Aorta (tissue), 5 donors: ENCODE data around the gene UXS1. TPM values are rescaled to one million over a fixed set of nuclear protein-coding genes. Genes with fewer than 3 reads are reported as not detected.
"Not testable (repeated sequence)": the region's sequence is repeated elsewhere in the genome, so short reads cannot be mapped to it uniquely, and the experiment has no call there.

ENCODE experiments used
- ATAC-seq: fragments of 200-7000 bp; cut with Tn5 transposase; one replicate; pipeline ENCODE4 v1.9.1; 2022; ENCODE audit warnings: moderate library complexity; ENCODE audit not compliant: low FRiP score
- DNase-seq, 2 donors: peaks; one replicate each; pipeline ENCODE4 v3.0.0-alpha.2; 2020
- H3K27ac ChIP-seq, 2 donors: one replicate each; pipeline ENCODE4 v1.5.1; 2013; ENCODE audit warnings: low read length in 2 of 2, mild to moderate bottlenecking in 2 of 2, moderate library complexity in 2 of 2, control low read depth in 1 of 2, inconsistent platforms in 1 of 2, low read depth in 1 of 2
- H3K27me3 ChIP-seq, 2 donors: one replicate each; pipeline ENCODE4 v1.6.1; 2013; ENCODE audit warnings: control low read depth in 1 of 2, low read length in 1 of 2, mild to moderate bottlenecking in 1 of 2, moderate library complexity in 1 of 2; ENCODE audit not compliant: insufficient read depth in 2 of 2, control insufficient read depth in 1 of 2
- H3K36me3 ChIP-seq, 2 donors: one replicate each; pipeline ENCODE4 v1.6.1; 2013; ENCODE audit warnings: control low read depth in 1 of 2, low read length in 1 of 2, mild to moderate bottlenecking in 1 of 2; ENCODE audit not compliant: insufficient read depth in 2 of 2, control insufficient read depth in 1 of 2
- H3K4me1 ChIP-seq, 2 donors: one replicate each; pipeline ENCODE4 v1.6.1; 2013; ENCODE audit warnings: low read length in 2 of 2, control low read depth in 1 of 2, mild to moderate bottlenecking in 1 of 2, moderate library complexity in 1 of 2; ENCODE audit not compliant: insufficient read depth in 2 of 2, control insufficient read depth in 1 of 2
- H3K4me3 ChIP-seq, 2 donors: one replicate each; pipeline ENCODE4 v1.5.1; 2013; ENCODE audit warnings: low read length in 2 of 2, control low read depth in 1 of 2, mild to moderate bottlenecking in 1 of 2
- H3K9me3 ChIP-seq: one replicate; pipeline ENCODE4 v1.6.1; 2013; ENCODE audit warnings: mild to moderate bottlenecking, low read length; ENCODE audit not compliant: control insufficient read depth
- WGBS, 2 donors: extraction: QIAGEN DNeasy Blood & Tissue Kit; methylation state at CpG; one replicate each; pipeline ENCODE4 v1.1.7; 2013; 5-methylcytosine and 5-hydroxymethylcytosine counted together
- intact Hi-C, 2 donors: fragments of 100-400 bp; cut with DNase I; formaldehyde crosslinking; loops; one replicate each; pipeline versions ENCODE4 v1.14.2 to v1.15.0; 2022
- polyA plus RNA-seq, 2 donors: library from polyadenylated mRNA; stranded (reverse); fragments of 200-250 nt; gene quantifications; one replicate each; pipeline ENCODE4 v1.2.3, GENCODE V29; 2013
- total RNA-seq, 2 donors: library from RNA; stranded (reverse); fragmentation: NEBNext Ultra II Directional; extraction: Animal tissue kit (Norgen Biotek cat#: 25700); gene quantifications; one replicate each; pipeline ENCODE4 v1.2.1, GENCODE V29; 2021
- donor health status: healthy with polysubstance abuse.
- donor health status: Bipolar disorder and iron deficiency.
- donor health status: DM: no; HTN: no; CAD: no.
- donor health status: DM: no; HTN: no; CAD: no.
- donor health status: DM: yes; HTN: yes; CAD: no.

UXS1 gene
- total and polyA plus RNA-seq, 4 donors: 10.5 to 29.3 (median 16.5) TPM

DNA sequence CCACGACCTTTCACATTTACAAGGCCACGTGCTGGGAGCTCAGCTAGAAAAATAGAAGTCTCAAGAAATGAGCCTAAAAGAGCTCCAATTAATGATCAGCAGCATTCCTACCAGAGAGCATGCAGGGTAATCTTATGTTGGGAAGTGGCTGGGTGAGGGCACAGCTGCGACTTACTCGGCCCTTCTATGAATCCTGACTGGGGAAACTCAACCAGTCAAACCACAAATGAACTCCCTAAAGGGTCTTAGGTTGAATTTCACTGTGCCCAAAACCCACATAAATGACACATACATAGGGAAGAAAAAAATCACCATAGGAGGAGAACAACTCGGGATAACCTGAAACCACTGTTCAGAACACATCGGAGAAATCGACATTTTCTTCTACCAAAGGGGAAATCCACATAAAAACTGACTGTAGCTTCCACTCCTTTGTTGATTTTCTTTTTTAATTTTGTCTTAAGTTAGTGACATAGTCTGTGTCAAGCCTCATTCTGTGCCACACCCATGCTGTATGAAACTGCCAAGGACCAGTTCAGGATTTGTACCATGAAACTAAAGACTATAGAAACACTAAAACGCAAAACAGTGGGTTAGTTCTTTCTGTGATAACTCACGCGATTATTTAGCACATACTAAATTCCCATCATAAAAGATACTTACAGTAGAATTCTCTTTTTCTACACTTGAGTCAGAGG, 54.7 kb downstream of the UXS1 start:
- no peaks in the 10 kb centered on the region for H3K36me3 ChIP-seq
- peak; percentile 33 for ATAC-seq
- H3K9me3 ChIP-seq: no peaks in the 10 kb centered on the region
- H3K4me1 ChIP-seq: peaks cover 1 to 3% of the 10 kb centered on the region in 2 donors
- H3K4me3 ChIP-seq: no peak overlapping the region
- H3K27ac ChIP-seq: no peak overlapping the region
- H3K27me3 ChIP-seq: no peaks in the 10 kb centered on the region
- 79 to 83% methylated on average over 10 of the region's 10 CpGs for WGBS, 2 donors
- intact Hi-C loops: no loop called here
- no peak for DNase-seq

DNA sequence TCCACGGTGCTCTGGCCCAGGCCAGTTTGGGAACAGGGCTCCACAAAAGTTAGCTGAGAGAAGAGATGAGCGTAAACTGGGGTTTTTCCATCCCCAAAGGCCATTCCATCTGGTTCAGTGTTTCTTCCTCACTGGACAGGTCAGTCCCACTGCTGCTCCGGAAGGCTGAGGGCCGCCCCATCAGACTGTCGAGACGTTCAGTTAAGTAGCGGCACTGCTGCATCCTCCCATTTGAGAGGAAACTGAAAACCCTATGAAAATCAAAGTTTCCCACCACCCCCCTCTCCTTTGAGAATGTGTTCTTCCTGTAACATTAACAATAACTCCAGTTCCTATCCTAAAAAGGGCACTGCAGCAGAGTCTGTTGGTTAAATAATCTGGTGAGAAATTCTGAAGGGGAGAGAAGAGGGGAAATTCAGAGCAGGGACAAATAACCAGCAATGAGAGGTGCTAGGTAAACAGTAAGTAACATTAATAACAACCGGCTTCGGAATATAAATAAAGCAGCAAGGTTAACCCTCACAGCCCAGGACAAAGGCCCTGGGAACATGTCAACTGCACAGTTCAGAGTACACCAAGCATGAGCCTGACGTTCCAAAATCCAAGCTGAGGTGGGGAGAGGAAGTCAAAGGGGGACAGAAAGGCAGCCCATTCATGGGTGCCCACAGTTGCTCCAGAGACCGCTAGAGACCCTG, 55.4 kb downstream of the UXS1 start:
- Histone ChIP-seq H3K9me3 (no peaks in the 10 kb centered on the region), H3K4me3 (no peak overlapping the region), H3K4me1 (peaks cover 1 to 3% of the 10 kb centered on the region in 2 donors), H3K36me3 (no peaks in the 10 kb centered on the region), H3K27me3 (no peaks in the 10 kb centered on the region), H3K27ac (peak overlapping the region in 1 of 2 donors; percentile 32)
- DNase-seq (no peak), ATAC-seq (peak; percentile 52)
- intact Hi-C loops: no loop called here
- WGBS, 2 donors: 13 to 31% methylated on average over 11 of the region's 11 CpGs

DNA sequence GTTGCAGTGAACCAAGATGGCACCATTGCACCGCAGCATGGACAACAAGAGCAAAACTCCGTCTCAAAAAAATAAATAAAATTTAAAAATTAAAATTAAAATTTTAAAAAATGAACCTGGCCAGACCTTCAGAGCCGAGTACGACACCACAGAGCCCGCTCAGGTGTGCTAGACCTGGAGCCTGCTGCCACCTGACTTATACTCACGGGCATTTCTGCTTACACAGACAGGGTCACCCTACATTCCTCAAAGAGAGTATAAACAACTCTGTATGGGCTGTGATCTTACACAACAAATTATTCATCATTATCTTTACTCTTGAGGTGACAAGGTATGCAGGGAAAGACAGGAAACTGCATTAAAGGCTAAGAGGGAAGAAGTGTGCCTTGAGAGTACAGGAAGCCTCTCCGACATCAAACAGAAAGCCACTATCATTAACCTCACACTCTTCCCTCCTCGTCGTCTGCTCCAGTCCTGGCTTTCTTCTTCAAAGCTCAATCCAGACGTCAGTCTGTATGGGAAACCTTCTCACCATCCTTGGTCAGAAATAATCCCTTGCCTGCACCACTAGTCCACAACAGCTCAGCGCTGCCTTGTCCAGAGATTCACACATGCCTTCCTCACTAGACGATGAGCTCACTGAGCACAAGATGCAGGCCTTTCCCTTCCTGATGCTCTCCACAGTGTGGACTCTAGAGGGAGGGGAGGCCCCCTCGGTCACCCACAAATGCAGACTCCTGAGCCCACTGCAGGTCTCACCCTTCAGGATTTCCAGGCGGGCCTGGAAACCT, 56.2 kb downstream of the UXS1 start:
- DNase-seq (no peak), ATAC-seq (peak; percentile 50)
- H3K9me3 ChIP-seq: no peaks in the 10 kb centered on the region
- peaks cover 1 to 3% of the 10 kb centered on the region in 2 donors for H3K4me1 ChIP-seq
- WGBS, 2 donors: 56 to 64% methylated on average over 14 of the region's 14 CpGs
- intact Hi-C loops: no loop called here
- H3K27ac ChIP-seq: no peak overlapping the region
- H3K4me3 ChIP-seq: no peak overlapping the region
- H3K27me3 ChIP-seq: no peaks in the 10 kb centered on the region
- H3K36me3 ChIP-seq: no peaks in the 10 kb centered on the region

DNA sequence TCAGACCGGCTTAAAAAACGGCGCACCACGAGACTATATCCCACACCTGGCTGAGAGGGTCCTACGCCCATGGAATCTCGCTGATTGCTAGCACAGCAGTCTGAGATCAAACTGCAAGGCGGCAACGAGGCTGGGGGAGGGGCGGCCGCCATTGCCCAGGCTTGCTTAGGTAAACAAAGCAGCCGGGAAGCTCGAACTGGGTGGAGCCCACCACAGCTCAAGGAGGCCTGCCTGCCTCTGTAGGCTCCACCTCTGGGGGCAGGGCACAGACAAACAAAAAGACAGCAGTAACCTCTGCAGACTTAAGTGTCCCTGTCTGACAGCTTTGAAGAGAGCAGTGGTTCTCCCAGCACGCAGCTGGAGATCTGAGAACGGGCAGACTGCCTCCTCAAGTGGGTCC, 62.9 kb downstream of the UXS1 start:
- H3K36me3 ChIP-seq, H3K9me3 ChIP-seq, H3K27ac ChIP-seq, H3K4me3 ChIP-seq, ATAC-seq, H3K27me3 ChIP-seq, intact Hi-C loops, H3K4me1 ChIP-seq, DNase-seq: not testable (repeated sequence)
- 56 to 57% methylated on average over 4 to 12 of the region's 14 CpGs for WGBS, 2 donors

DNA sequence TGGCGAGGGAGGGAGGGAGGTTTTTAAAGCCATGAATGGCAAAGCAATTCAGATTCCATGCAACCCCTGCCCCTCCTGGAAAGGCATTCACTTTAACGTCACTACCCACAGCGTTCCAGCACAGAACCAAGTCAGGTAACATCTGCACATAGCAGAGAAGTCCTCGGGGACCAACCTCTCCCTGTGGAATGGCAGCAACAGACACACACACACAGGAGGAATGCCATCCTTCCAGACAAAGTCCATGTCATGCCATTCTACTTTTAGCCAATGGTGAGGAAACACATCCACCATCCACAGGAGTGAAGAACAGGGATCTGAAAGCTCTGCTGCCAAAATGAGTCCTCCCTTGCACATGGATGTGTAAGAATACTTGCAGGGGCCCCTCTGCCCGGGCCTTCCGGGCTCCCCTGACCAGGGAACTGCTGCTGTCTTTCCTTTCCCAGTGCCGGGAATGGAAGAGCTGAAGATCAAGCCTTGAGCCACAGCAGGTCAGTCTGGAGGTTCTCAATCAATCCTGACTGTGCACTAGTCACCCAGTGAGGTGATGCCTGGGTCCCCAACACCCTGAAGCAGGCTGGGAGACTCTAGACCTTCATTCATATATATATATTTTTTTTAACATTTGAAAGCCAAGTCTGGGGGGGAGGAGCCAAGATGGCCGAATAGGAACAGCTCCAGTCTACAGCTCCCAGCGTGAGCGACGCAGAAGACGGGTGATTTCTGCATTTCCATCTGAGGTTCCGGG, 63.7 kb downstream of the UXS1 start:
- H3K4me1 ChIP-seq: no peaks in the 10 kb centered on the region
- H3K27me3 ChIP-seq: no peaks in the 10 kb centered on the region
- intact Hi-C loops: no loop called here
- 81 to 82% methylated on average over 13 of the region's 13 CpGs for WGBS, 2 donors
- H3K9me3 ChIP-seq: no peaks in the 10 kb centered on the region
- H3K27ac ChIP-seq: no peak overlapping the region
- H3K4me3 ChIP-seq: no peak overlapping the region
- peaks cover 0 to 1% of the 10 kb centered on the region in 2 donors for H3K36me3 ChIP-seq
- ATAC-seq (no peak), DNase-seq (no peak)

DNA sequence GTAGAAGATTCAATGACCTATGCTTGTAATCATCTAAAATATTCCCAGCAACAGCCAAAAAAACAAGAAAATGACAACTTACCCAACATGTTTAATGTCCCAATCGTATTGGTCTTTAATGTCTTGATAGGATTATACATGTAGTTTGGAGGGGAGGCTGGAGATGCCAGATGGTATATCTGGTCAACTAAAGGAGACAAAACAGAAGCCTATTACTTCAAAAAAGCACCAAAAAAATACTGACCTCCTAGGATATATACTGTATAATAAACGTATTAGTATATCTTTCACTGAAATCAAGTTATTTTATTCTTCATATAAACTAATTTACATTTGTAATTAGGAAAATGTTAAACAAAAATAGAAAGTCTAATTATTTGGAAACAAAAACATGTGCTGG, 64.5 kb downstream of the UXS1 start:
- Histone ChIP-seq H3K36me3 (peaks cover 0 to 1% of the 10 kb centered on the region in 2 donors), H3K9me3 (no peaks in the 10 kb centered on the region), H3K4me3 (no peak overlapping the region), H3K27me3 (no peaks in the 10 kb centered on the region), H3K4me1 (no peaks in the 10 kb centered on the region), H3K27ac (no peak overlapping the region)
- WGBS, 2 donors: 75 to 77% methylated on average over 2 of the region's 2 CpGs
- intact Hi-C loops: no loop called here
- ATAC-seq: no peak
- DNase-seq: no peak

DNA sequence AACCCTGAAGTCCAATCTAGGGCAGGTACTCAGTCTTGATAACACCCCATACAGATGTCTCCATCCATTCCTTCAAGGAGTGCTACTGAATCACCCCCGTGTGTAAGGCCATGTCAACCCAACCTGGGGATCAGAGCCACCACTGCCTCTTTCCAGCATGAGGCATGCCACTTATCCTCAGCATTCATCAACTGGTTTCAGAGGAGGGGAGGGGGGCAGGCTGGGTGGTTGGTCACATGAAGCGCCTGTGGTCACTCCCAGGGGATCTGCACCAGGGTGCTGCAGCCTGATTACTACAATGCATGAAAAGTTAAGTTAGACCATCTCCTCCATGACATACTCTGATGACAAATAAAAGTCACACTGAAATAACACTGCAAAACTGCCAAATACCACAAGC, 65.0 kb downstream of the UXS1 start:
- DNase-seq (no peak), ATAC-seq (no peak)
- H3K4me1 ChIP-seq: no peaks in the 10 kb centered on the region
- 95 to 96% methylated on average over 2 of the region's 2 CpGs for WGBS, 2 donors
- H3K4me3 ChIP-seq: no peak overlapping the region
- intact Hi-C loops: no loop called here
- no peak overlapping the region for H3K27ac ChIP-seq
- peaks cover 0 to 1% of the 10 kb centered on the region in 2 donors for H3K36me3 ChIP-seq
- no peaks in the 10 kb centered on the region for H3K27me3 ChIP-seq
- H3K9me3 ChIP-seq: no peaks in the 10 kb centered on the region

DNA sequence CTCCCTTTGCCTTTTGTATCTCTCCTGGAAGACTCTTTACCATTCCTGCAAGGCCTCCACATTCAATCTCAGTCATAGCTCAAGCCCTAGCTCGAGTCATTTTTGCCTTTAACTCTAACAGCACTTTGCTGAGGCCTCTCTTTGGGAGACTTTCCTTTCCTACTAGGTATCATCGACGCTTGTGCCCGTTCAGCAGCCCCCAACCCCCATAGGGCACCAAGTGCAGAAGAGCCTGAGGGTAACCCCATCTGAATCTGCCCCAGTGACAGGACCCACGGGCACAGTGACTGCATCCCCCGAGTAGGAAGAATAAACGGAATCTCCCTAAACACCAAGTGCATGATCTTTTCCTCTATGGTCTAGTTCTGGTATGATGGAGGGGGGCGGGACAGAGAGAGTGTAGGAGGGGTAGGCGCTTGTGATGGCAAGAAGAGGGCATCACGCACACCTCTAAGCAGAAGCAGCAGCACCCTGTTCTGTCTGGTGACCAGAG, 66.3 kb downstream of the UXS1 start:
- H3K4me1 ChIP-seq: no peaks in the 10 kb centered on the region
- WGBS, 2 donors: 95 to 96% methylated on average over 10 of the region's 10 CpGs
- intact Hi-C loops: no loop called here
- DNase-seq (no peak), ATAC-seq (no peak)
- peaks cover 0 to 1% of the 10 kb centered on the region in 2 donors for H3K36me3 ChIP-seq
- H3K27me3 ChIP-seq: no peaks in the 10 kb centered on the region
- H3K4me3 ChIP-seq: no peak overlapping the region
- H3K9me3 ChIP-seq: no peaks in the 10 kb centered on the region
- H3K27ac ChIP-seq: no peak overlapping the region
